GM23338 (cell line): ENCODE measurements around the gene ARHGEF17. TPM values are rescaled to one million over a fixed set of nuclear protein-coding genes. Genes with fewer than 3 reads are reported as not detected.

Source experiments
- ATAC-seq: fragments of 200-7000 bp; cut with Tn5 transposase; 3 replicates; pipeline ENCODE4 v1.9.1; 2020
- DNase-seq: peaks from one replicate; pipeline ENCODE4 v3.0.0-alpha.2; 2015; ENCODE audit warnings: low spot score
- H2AFZ ChIP-seq: fragments of 200-600 bp; sonication (generic); 2 replicates; pipeline ENCODE4 v1.8.0; 2016; ENCODE audit warnings: antibody characterized with exemption, mild to moderate bottlenecking, moderate library complexity
- H3F3A ChIP-seq: fragments of 200-600 bp; sonication (generic); replicated peaks from 2 replicates; pipeline ENCODE4 v1.8.0; 2017; ENCODE audit warnings: antibody characterized with exemption, mixed run types, low read depth
- H3K27ac ChIP-seq: fragments of 200-600 bp; sonication (generic); 2 replicates; pipeline ENCODE4 v1.6.1; 2016; ENCODE audit warnings: low read depth
- H3K27me3 ChIP-seq: fragments of 200-600 bp; sonication (generic); 2 replicates; pipeline ENCODE4 v1.8.0; 2016; ENCODE audit warnings: mild to moderate bottlenecking, mixed run types, moderate library complexity; ENCODE audit not compliant: insufficient read depth
- H3K36me3 ChIP-seq: fragments of 200-600 bp; sonication (generic); 2 replicates; pipeline ENCODE4 v1.8.0; 2016; ENCODE audit warnings: mild to moderate bottlenecking; ENCODE audit not compliant: insufficient read depth
- H3K4me1 ChIP-seq: fragments of 200-600 bp; sonication (generic); 2 replicates; pipeline ENCODE4 v1.8.0; 2016; ENCODE audit warnings: mild to moderate bottlenecking, moderate library complexity; ENCODE audit not compliant: insufficient read depth
- H3K4me2 ChIP-seq: fragments of 200-600 bp; sonication (generic); 2 replicates; pipeline ENCODE4 v1.7.1; 2017; ENCODE audit warnings: mixed run types
- H3K4me3 ChIP-seq: fragments of 200-600 bp; sonication (generic); 2 replicates; pipeline ENCODE4 v1.6.1; 2016; ENCODE audit warnings: mixed run types
- H3K79me2 ChIP-seq: fragments of 200-600 bp; sonication (generic); replicated peaks from 2 replicates; pipeline ENCODE4 v1.8.0; 2017; ENCODE audit warnings: mild to moderate bottlenecking; ENCODE audit not compliant: insufficient read depth
- H3K9me2 ChIP-seq: fragments of 200-600 bp; sonication (generic); 2 replicates; pipeline ENCODE4 v1.8.0; 2017; ENCODE audit not compliant: insufficient read depth
- H4K20me1 ChIP-seq: fragments of 200-600 bp; sonication (generic); replicated peaks from 2 replicates; pipeline ENCODE4 v1.8.0; 2017; ENCODE audit warnings: mild to moderate bottlenecking; ENCODE audit not compliant: insufficient read depth
- H3K27ac Mint-ChIP-seq: 2 replicates; pipeline ENCODE4 v1.8.0; 2020; ENCODE audit warnings: inconsistent platforms, mild to moderate bottlenecking, moderate library complexity, mixed read lengths
- H3K27me3 Mint-ChIP-seq: 3 replicates; pipeline ENCODE4 v1.8.0; 2022; ENCODE audit warnings: low read depth, mild to moderate bottlenecking, moderate library complexity, mixed read lengths, inconsistent platforms; ENCODE audit not compliant: insufficient read depth, poor library complexity
- H3K36me3 Mint-ChIP-seq: 3 replicates; pipeline ENCODE4 v1.8.0; 2021; ENCODE audit warnings: low read depth, mild to moderate bottlenecking, inconsistent platforms, moderate library complexity, mixed read lengths
- H3K4me1 Mint-ChIP-seq: 3 replicates; pipeline ENCODE4 v1.8.0; 2020; ENCODE audit warnings: mild to moderate bottlenecking, inconsistent platforms, mixed read lengths
- H3K4me3 Mint-ChIP-seq: 3 replicates; pipeline ENCODE4 v1.8.0; 2021; ENCODE audit warnings: moderate library complexity, mild to moderate bottlenecking, inconsistent platforms, mixed read lengths
- H3K9me3 Mint-ChIP-seq: 3 replicates; pipeline ENCODE4 v1.8.0; 2020; ENCODE audit warnings: moderate library complexity, mild to moderate bottlenecking, inconsistent platforms, mixed read lengths
- CREB1 ChIP-seq: fragments of 250-450 bp; sonication (Bioruptor Pico); IDR thresholded peaks from 2 replicates; pipeline ENCODE4 v1.5.0; 2020; ENCODE audit warnings: low read depth, mild to moderate bottlenecking, moderate library complexity
- EZH2phosphoT487 ChIP-seq: fragments of 200-600 bp; sonication (generic); IDR thresholded peaks from one replicate; pipeline ENCODE4 v1.8.1; 2018; ENCODE audit warnings: antibody characterized with exemption; ENCODE audit not compliant: unreplicated experiment
- JUNB ChIP-seq: IDR thresholded peaks from one replicate; pipeline ENCODE4 v1.6.1; 2016; ENCODE audit warnings: antibody characterized with exemption; ENCODE audit not compliant: unreplicated experiment
- NANOG ChIP-seq: IDR thresholded peaks from 2 replicates; pipeline ENCODE4 v1.6.1; 2016; ENCODE audit warnings: antibody characterized with exemption, borderline replicate concordance
- POLR2AphosphoS5 ChIP-seq: IDR thresholded peaks from 2 replicates; pipeline ENCODE4 v1.6.1; 2016; ENCODE audit warnings: antibody characterized with exemption, low read depth
- STAT1 ChIP-seq: IDR thresholded peaks from one replicate; pipeline ENCODE4 v1.6.1; 2016; ENCODE audit warnings: antibody characterized with exemption; ENCODE audit not compliant: unreplicated experiment
- ZNF114 ChIP-seq: fragments of 250-450 bp; sonication (Bioruptor Pico); IDR thresholded peaks from 2 replicates; pipeline ENCODE4 v1.5.0; 2020; ENCODE audit warnings: mild to moderate bottlenecking, moderate library complexity
- polyA plus RNA-seq: library from polyadenylated mRNA; unstranded; fragments of >200 nt; fragmentation: Nextera tagmentation; extraction: Ambion mirVana; gene quantifications from 2 replicates; pipeline ENCODE4 v1.2.1, GENCODE V29; 2016
- total RNA-seq: library from RNA; depleted of rRNA; stranded (reverse); fragments of >200 nt; shearing (Covaris generic); gene quantifications from 2 replicates; pipeline ENCODE4 v1.2.3, GENCODE V29; 2014
- TF ChIP-seq, protein P1 (sequence below): IDR thresholded peaks from 2 replicates; pipeline ENCODE4 v1.6.1; 2016; ENCODE audit warnings: antibody characterized with exemption
- TF ChIP-seq, protein P2 (sequence below), 2 experiments: fragments of 200-600 bp in 1 of 2; sonication (generic) in 1 of 2; conservative IDR thresholded peaks; 2 replicates each; pipeline versions ENCODE4 v1.5.1 to v1.6.1; 2016 to 2017; ENCODE audit warnings: antibody characterized with exemption in 2 of 2, low read depth in 2 of 2, mild to moderate bottlenecking in 2 of 2, moderate library complexity in 1 of 2
- TF ChIP-seq, protein P3 (sequence below): IDR thresholded peaks from one replicate; pipeline ENCODE4 v1.6.1; 2018; ENCODE audit warnings: antibody characterized with exemption; ENCODE audit not compliant: unreplicated experiment

Gene ARHGEF17
- total and polyA plus RNA-seq, 2 experiments from 2014 or later: 2.9 to 15.0 TPM

DNA sequence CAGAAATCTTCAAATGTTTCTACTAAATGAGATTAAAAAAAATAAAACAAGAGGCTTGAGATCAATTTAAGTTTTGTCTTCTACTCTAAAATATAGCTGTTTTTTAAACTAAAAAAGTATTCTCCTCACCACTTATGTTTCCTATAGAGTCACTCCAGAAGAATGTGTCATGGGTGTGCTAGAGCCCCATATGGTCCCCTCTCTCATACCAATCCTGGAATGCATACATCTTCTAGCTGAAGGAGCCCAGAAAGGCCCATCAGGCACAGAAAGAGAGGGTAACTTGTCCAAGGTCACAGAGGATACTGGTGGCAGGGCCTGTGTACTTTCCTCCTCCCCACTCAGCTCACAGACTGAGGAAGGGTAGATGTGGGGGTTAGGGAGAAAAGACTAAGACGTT is 102.6 kb downstream of the ARHGEF17 start (continued):
- TF ChIP-seq, protein P1, sequence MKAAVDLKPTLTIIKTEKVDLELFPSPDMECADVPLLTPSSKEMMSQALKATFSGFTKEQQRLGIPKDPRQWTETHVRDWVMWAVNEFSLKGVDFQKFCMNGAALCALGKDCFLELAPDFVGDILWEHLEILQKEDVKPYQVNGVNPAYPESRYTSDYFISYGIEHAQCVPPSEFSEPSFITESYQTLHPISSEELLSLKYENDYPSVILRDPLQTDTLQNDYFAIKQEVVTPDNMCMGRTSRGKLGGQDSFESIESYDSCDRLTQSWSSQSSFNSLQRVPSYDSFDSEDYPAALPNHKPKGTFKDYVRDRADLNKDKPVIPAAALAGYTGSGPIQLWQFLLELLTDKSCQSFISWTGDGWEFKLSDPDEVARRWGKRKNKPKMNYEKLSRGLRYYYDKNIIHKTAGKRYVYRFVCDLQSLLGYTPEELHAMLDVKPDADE: no peak
- no peak for TF ChIP-seq STAT1
- TF ChIP-seq, protein P2, sequence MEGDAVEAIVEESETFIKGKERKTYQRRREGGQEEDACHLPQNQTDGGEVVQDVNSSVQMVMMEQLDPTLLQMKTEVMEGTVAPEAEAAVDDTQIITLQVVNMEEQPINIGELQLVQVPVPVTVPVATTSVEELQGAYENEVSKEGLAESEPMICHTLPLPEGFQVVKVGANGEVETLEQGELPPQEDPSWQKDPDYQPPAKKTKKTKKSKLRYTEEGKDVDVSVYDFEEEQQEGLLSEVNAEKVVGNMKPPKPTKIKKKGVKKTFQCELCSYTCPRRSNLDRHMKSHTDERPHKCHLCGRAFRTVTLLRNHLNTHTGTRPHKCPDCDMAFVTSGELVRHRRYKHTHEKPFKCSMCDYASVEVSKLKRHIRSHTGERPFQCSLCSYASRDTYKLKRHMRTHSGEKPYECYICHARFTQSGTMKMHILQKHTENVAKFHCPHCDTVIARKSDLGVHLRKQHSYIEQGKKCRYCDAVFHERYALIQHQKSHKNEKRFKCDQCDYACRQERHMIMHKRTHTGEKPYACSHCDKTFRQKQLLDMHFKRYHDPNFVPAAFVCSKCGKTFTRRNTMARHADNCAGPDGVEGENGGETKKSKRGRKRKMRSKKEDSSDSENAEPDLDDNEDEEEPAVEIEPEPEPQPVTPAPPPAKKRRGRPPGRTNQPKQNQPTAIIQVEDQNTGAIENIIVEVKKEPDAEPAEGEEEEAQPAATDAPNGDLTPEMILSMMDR (conservative IDR thresholded peaks at IDR 0.05; ENCODE audit: low read depth in 2 of 2): no peak
- no peak for TF ChIP-seq JUNB
- TF ChIP-seq POLR2AphosphoS5: no peak
- TF ChIP-seq, protein P3, sequence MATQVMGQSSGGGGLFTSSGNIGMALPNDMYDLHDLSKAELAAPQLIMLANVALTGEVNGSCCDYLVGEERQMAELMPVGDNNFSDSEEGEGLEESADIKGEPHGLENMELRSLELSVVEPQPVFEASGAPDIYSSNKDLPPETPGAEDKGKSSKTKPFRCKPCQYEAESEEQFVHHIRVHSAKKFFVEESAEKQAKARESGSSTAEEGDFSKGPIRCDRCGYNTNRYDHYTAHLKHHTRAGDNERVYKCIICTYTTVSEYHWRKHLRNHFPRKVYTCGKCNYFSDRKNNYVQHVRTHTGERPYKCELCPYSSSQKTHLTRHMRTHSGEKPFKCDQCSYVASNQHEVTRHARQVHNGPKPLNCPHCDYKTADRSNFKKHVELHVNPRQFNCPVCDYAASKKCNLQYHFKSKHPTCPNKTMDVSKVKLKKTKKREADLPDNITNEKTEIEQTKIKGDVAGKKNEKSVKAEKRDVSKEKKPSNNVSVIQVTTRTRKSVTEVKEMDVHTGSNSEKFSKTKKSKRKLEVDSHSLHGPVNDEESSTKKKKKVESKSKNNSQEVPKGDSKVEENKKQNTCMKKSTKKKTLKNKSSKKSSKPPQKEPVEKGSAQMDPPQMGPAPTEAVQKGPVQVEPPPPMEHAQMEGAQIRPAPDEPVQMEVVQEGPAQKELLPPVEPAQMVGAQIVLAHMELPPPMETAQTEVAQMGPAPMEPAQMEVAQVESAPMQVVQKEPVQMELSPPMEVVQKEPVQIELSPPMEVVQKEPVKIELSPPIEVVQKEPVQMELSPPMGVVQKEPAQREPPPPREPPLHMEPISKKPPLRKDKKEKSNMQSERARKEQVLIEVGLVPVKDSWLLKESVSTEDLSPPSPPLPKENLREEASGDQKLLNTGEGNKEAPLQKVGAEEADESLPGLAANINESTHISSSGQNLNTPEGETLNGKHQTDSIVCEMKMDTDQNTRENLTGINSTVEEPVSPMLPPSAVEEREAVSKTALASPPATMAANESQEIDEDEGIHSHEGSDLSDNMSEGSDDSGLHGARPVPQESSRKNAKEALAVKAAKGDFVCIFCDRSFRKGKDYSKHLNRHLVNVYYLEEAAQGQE: no peak
- TF ChIP-seq NANOG: no peak
- TF ChIP-seq ZNF114 (CRISPR knock-in tag): no peak
- TF ChIP-seq CREB1 (CRISPR knock-in tag): no peak

DNA sequence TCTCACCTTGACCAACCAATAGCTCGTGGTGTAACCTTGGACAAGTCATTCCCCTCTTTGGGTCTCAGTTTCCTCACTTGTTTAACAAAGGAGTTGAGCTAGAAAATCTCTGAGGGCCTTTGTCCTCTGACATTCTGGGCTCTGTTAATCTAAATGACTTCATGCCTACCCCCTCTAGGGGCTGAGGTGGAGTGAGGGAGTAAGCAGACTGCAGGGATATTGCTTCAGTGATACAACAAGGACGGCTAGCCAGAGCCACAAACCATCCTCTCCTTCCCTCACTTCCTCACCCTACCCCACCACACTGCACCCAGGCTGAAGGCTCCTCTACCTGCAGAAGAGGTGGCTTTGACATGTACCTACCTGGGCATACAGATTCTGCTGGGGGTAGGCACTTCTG is 103.0 kb downstream of the ARHGEF17 start:
- H3K4me1 ChIP-seq: no peaks in the 10 kb centered on the region
- H3K36me3 Mint-ChIP-seq: peaks cover 11% of the 10 kb centered on the region
- no peaks in the 10 kb centered on the region for H3F3A ChIP-seq
- peaks cover 3% of the 10 kb centered on the region for H4K20me1 ChIP-seq
- H3K36me3 ChIP-seq: no peaks in the 10 kb centered on the region
- H3K27me3 Mint-ChIP-seq: peaks cover 3% of the 10 kb centered on the region
- no peak overlapping the region for H3K4me2 ChIP-seq
- H3K27ac ChIP-seq: no peak overlapping the region
- no peak overlapping the region for H2AFZ ChIP-seq
- no peaks in the 10 kb centered on the region for H3K79me2 ChIP-seq
- H3K27ac Mint-ChIP-seq: no peak overlapping the region
- no peaks in the 10 kb centered on the region for H3K9me3 Mint-ChIP-seq
- H3K4me1 Mint-ChIP-seq: no peaks in the 10 kb centered on the region
- no peak overlapping the region for H3K4me3 Mint-ChIP-seq
- DNase-seq (no peak), ATAC-seq (peak; percentile 72)
- no peaks in the 10 kb centered on the region for H3K9me2 ChIP-seq
- no peaks in the 10 kb centered on the region for H3K27me3 ChIP-seq
- no peak overlapping the region for H3K4me3 ChIP-seq
- TF ChIP-seq CREB1 (CRISPR knock-in tag) (no peak), JUNB (no peak), STAT1 (no peak), ZNF114 (CRISPR knock-in tag) (no peak), POLR2AphosphoS5 (no peak), EZH2phosphoT487 (no peak)
- TF ChIP-seq, protein P1: no peak
- TF ChIP-seq, protein P2 (conservative IDR thresholded peaks at IDR 0.05; ENCODE audit: low read depth in 2 of 2): no peak
- TF ChIP-seq, protein P3: no peak
